Activated CD4-positive, alpha-beta T cell treated with anti-CD3 and anti-CD28 coated beads for 48 hours (primary cell): ENCODE data around the gene SDK1.

Source experiments
- DNase-seq: peaks from one replicate; pipeline ENCODE4 v3.0.0-alpha.2; 2020

The SDK1 gene

GRCh38 chr7:3425087-3425486 is 124.0 kb downstream of the SDK1 start:
- DNase-seq, result no peak

GRCh38 chr7:3426064-3426463 is 125.0 kb downstream of the SDK1 start:
- no peak for DNase-seq

- DNase-seq, result no peak
These were observed 126.9 kb downstream of the SDK1 start for GRCh38 chr7:3427957-3428356.

GRCh38 chr7:3429981-3430380 is 128.9 kb downstream of the SDK1 start:
- no peak for DNase-seq

- no peak for DNase-seq
These were observed 129.5 kb downstream of the SDK1 start for GRCh38 chr7:3430588-3430987.

- no peak for DNase-seq
These were observed 130.3 kb downstream of the SDK1 start for GRCh38 chr7:3431306-3431705.

GRCh38 chr7:3432911-3433310 is 131.9 kb downstream of the SDK1 start:
- no peak for DNase-seq

- no peak for DNase-seq
These were observed 133.6 kb downstream of the SDK1 start for GRCh38 chr7:3434611-3435010.

- DNase-seq, result no peak
These were observed 135.1 kb downstream of the SDK1 start for GRCh38 chr7:3436112-3436511.

GRCh38 chr7:3436746-3437145 is 135.7 kb downstream of the SDK1 start:
- DNase-seq, result no peak

- no peak for DNase-seq
These were observed 136.4 kb downstream of the SDK1 start for GRCh38 chr7:3437467-3437866.

- no peak for DNase-seq
These were observed 137.3 kb downstream of the SDK1 start for GRCh38 chr7:3438352-3438751.

- DNase-seq, result no peak
These were observed 138.4 kb downstream of the SDK1 start for GRCh38 chr7:3439333-3440030.

GRCh38 chr7:3440509-3440908 is 139.5 kb downstream of the SDK1 start:
- DNase-seq, result no peak

- no peak for DNase-seq
These were observed 142.7 kb downstream of the SDK1 start for GRCh38 chr7:3443716-3444115.

GRCh38 chr7:3446786-3447185 is 145.7 kb downstream of the SDK1 start:
- DNase-seq, result no peak

GRCh38 chr7:3451701-3452100 is 150.6 kb downstream of the SDK1 start:
- DNase-seq, result no peak

GRCh38 chr7:3453398-3453797 is 152.3 kb downstream of the SDK1 start:
- no peak for DNase-seq

GRCh38 chr7:3455806-3456595 is 154.9 kb downstream of the SDK1 start:
- DNase-seq, result no peak

- no peak for DNase-seq
These were observed 158.1 kb downstream of the SDK1 start for GRCh38 chr7:3459111-3459510.

GRCh38 chr7:3461923-3462322 is 160.9 kb downstream of the SDK1 start:
- DNase-seq, result peak; percentile 75

GRCh38 chr7:3463696-3464095 is 162.6 kb downstream of the SDK1 start:
- DNase-seq, result no peak

- peak; percentile 57 for DNase-seq
These were observed 164.0 kb downstream of the SDK1 start for GRCh38 chr7:3464900-3465622.

GRCh38 chr7:3466261-3466660 is 165.2 kb downstream of the SDK1 start:
- no peak for DNase-seq
